IPS-NIHi7 (cell line): ENCODE measurements around the gene FMO3.

ENCODE experiments used
- DNase-seq: peaks from one replicate; pipeline ENCODE4 v3.0.0; 2012; ENCODE audit warnings: mixed read lengths; ENCODE audit errors: extremely low spot score

Gene FMO3

GRCh38 chr1:171159148-171159547 is 68.4 kb downstream of the FMO3 start:
- no peak for DNase-seq

GRCh38 chr1:171160211-171160610 is 69.5 kb downstream of the FMO3 start:
- no peak for DNase-seq

GRCh38 chr1:171160639-171161354 is 70.1 kb downstream of the FMO3 start:
- DNase-seq: no peak

GRCh38 chr1:171161431-171161830 is 70.7 kb downstream of the FMO3 start:
- DNase-seq: no peak

GRCh38 chr1:171166361-171166760 is 75.7 kb downstream of the FMO3 start:
- no peak for DNase-seq
